ENCODE measurements around the gene MTCL3.
A peak's percentile ranks its signal among the peaks of the same experiment; 100 is the strongest.

MTCL3 gene

DNA sequence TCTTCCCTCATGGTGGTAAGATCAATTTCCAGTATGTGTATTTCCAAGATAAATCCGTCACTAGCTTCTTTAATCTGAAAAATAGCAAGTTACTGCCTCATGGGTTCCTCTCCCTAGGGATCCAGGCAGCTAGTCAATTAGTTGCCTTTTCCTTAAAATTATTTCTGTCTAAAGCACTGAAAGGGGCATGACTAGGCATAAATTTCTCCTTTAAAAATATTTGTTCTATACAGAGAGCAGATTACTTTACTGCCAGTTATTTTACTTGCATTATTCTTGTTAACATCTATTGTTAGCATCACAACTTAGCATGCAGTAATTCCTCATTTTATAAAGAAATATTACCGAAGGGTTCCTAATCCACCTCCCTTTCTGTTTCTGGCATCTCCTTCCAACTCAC lies 1.4 kb downstream of the MTCL3 start:
- peaks cover 0 to 13% (median 0%) of the 10 kb centered on the region in 11 experiments; a peak in 6 of 22 replicates for H4K20me1 ChIP-seq
- no peak for TF ChIP-seq Cebpa-rat (IDR thresholded peaks at IDR 0.05)
- H3K27ac ChIP-seq = no peak overlapping the region
- H3K4me3 ChIP-seq = no peak overlapping the region
- H3K36me3 ChIP-seq = no peaks in the 10 kb centered on the region
- no peak overlapping the region for H3K9ac ChIP-seq
- peaks cover 6 to 23% (median 12%) of the 10 kb centered on the region in 10 experiments; a peak in 15 of 20 replicates for H3K4me1 ChIP-seq
- H3K4me2 ChIP-seq = no peak overlapping the region
- H3K27me3 ChIP-seq = peaks cover 13 to 22% (median 17%) of the 10 kb centered on the region in 11 experiments
- no peaks in the 10 kb centered on the region for H3K9me3 ChIP-seq (replicated peaks in 1 of 11)

DNA sequence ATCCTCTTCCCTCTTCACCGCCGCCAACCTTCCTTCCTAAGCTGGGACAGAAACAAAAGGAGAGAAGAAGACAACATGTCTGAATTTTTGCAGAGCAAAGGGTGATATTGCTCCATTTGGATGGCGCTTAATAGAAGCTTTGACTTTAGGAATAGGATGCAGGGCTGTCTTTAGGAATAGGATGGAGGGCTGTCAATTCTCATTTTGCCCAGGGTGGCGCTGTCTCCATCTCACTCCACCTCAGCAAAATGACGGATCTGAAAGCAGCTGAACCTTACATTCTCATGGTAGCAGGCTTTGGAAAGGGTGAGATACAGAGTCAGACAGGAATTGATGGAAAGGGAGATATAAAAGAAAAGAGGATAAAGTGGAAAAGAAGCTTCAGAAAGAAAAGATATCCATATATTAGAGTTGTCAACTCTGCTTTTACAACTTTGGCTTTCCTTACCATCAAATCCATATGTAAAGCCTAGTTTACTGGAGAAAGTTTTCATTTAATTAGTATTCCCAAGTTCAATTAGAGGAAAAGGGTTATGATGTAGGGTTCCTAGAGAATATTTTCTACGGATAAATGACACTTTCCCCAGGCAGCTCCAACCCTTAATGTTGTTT lies 2.4 kb downstream of the MTCL3 start:
- H4K20me1 ChIP-seq = peaks cover 0 to 13% (median 0%) of the 10 kb centered on the region in 11 experiments; a peak in 6 of 22 replicates
- peaks cover 13 to 22% (median 17%) of the 10 kb centered on the region in 11 experiments for H3K27me3 ChIP-seq
- no peak overlapping the region for H3K27ac ChIP-seq
- peak overlapping the region; percentile 79 to 99 (median 95) for H3K4me2 ChIP-seq
- peak overlapping the region in 8 of 11 experiments; percentile 15 to 67 (median 58); a peak in 12 of 22 replicates for H3K9ac ChIP-seq
- peaks cover 6 to 23% (median 12%) of the 10 kb centered on the region in 10 experiments; a peak in 15 of 20 replicates for H3K4me1 ChIP-seq
- H3K9me3 ChIP-seq (replicated peaks in 1 of 11) = no peaks in the 10 kb centered on the region
- H3K4me3 ChIP-seq = peak overlapping the region; percentile 55 to 78 (median 68)
- TF ChIP-seq Cebpa-rat (IDR thresholded peaks at IDR 0.05) = no peak
- no peaks in the 10 kb centered on the region for H3K36me3 ChIP-seq

DNA sequence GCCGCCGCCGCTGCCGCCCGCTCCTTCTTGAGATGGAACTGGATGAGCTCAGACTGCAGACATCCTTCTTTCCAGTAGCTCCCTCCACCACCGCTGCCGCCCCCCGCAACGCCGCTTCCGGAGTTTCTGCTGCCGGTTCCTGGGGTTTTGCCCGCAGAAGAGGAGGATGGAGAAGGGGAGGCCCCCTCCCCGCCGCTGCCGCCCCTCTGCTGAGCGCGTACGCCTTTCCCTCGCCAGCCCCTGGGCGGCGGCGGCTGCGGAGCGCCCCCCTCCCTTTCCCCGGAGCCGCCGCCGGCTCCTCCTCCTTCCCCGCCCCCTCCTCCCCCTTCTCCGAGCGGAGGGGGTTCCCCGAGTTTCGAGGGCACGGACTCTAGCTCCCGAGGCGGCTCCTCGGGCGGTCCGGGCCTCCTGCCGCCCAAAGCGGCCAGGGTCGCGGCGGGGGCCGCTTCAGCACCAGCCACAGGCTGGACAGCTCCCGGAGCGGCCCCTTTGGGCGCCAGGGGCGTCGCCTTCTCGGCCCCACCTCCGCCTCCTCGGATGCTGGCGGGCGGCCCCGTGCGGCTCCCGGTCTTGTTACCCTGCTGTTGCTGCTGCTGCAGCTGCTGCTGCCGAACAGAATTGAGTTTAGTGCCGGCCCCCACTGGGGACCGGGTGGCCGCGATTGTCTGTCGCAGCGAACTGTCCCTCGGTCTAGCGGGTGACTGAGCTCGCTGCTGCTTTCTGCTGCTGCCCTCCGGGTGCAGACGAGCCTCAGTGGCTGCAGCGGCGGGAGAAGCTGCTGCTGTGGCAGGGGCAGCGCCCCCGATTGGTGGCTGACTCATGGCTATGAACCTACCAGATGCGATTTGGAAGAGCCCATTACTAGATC lies 3.1 kb downstream of the MTCL3 start:
- Histone ChIP-seq H3K9ac (peak overlapping the region; percentile 15 to 67 (median 55); a peak in 20 of 22 replicates), H3K4me2 (peak overlapping the region; percentile 79 to 99 (median 95)), H3K9me3 (replicated peaks in 1 of 11) (no peaks in the 10 kb centered on the region), H3K27ac (peak overlapping the region in 3 of 11 experiments; percentile 7 to 19 (median 14); a peak in 2 of 22 replicates), H4K20me1 (peaks cover 0 to 13% (median 0%) of the 10 kb centered on the region in 11 experiments; a peak in 6 of 22 replicates), H3K4me1 (peaks cover 6 to 23% (median 12%) of the 10 kb centered on the region in 10 experiments; a peak in 15 of 20 replicates), H3K36me3 (no peaks in the 10 kb centered on the region), H3K27me3 (peaks cover 13 to 22% (median 17%) of the 10 kb centered on the region in 11 experiments), H3K4me3 (peak overlapping the region; percentile 55 to 78 (median 68))
- no peak for TF ChIP-seq Cebpa-rat (IDR thresholded peaks at IDR 0.05)

- H3K9ac ChIP-seq = peak overlapping the region; percentile 15 to 67 (median 55); a peak in 20 of 22 replicates
- no peak for TF ChIP-seq Cebpa-rat (IDR thresholded peaks at IDR 0.05)
- peak overlapping the region; percentile 55 to 78 (median 68) for H3K4me3 ChIP-seq
- peaks cover 13 to 22% (median 17%) of the 10 kb centered on the region in 11 experiments for H3K27me3 ChIP-seq
- peaks cover 6 to 23% (median 12%) of the 10 kb centered on the region in 10 experiments; a peak in 15 of 20 replicates for H3K4me1 ChIP-seq
- H3K9me3 ChIP-seq (replicated peaks in 1 of 11) = no peaks in the 10 kb centered on the region
- no peaks in the 10 kb centered on the region for H3K36me3 ChIP-seq
- H4K20me1 ChIP-seq = peaks cover 0 to 13% (median 0%) of the 10 kb centered on the region in 11 experiments; a peak in 6 of 22 replicates
- peak overlapping the region; percentile 79 to 99 (median 95) for H3K4me2 ChIP-seq
- peak overlapping the region in 3 of 11 experiments; percentile 7 to 19 (median 14); a peak in 2 of 22 replicates for H3K27ac ChIP-seq
These were observed 3.8 kb downstream of the MTCL3 start for GRCh38 chr6:127515234-127515793.

DNA sequence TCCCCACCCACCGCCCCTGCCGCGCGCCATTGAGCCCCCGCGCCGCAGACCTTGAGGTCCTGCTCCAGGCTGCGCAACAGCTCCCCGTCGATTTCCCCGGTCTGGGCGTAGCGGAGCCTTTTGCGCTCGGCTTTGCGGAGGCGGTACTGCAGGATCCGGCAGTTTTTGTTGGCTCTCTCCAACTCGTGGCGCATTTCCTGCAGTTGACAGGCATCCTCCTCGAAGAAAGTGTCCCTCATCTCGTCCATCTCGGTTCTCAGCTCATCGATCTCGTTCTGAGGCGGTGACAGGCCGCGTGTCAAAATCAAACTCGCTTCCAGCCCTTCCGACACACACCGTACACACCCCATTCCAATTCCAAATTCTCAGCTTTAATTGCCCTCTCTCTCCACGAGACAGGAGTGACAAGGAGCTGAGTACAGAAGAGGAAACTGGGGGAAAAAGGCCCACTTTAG lies 4.3 kb downstream of the MTCL3 start:
- no peaks in the 10 kb centered on the region for H3K9me3 ChIP-seq (replicated peaks in 1 of 11)
- H3K4me3 ChIP-seq = peak overlapping the region in 8 of 10 experiments; percentile 61 to 78 (median 68); a peak in 8 of 20 replicates
- peaks cover 13 to 22% (median 17%) of the 10 kb centered on the region in 11 experiments for H3K27me3 ChIP-seq
- H3K27ac ChIP-seq = no peak overlapping the region
- peak overlapping the region; percentile 79 to 99 (median 95); a peak in 20 of 22 replicates for H3K4me2 ChIP-seq
- H3K9ac ChIP-seq = no peak overlapping the region
- H3K36me3 ChIP-seq = no peaks in the 10 kb centered on the region
- peaks cover 0 to 13% (median 0%) of the 10 kb centered on the region in 11 experiments; a peak in 6 of 22 replicates for H4K20me1 ChIP-seq
- TF ChIP-seq Cebpa-rat (IDR thresholded peaks at IDR 0.05) = no peak
- peaks cover 6 to 23% (median 12%) of the 10 kb centered on the region in 10 experiments; a peak in 15 of 20 replicates for H3K4me1 ChIP-seq

DNA sequence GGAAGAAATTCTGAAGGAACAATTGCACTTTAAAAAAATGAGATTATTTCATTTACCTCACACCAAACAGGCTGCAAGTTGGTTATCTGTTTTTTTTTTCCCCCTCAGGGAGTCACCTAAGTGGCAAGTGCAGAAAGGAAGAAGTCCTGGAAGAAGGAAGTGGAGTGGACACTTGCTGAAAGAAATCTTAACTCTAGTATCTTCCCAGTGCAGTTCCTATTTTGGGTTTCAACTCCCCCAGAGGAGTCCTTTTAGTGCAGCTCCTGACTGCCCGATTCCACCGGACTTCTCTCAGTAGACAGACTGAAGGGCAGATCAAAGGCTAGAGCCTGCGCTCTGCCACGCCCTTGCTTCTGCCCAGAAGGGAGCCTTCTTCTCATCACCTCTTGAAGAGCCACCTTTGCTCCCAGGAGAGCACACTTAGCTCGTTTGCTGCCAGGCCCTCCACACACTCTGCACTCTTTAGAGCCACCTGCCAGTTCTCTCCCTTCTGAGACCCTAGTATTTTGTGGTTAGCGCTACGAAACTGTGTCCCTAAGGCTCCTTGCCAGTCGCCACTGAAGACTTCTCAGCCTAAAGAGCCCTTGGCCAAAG lies 4.9 kb downstream of the MTCL3 start:
- no peak overlapping the region for H3K9ac ChIP-seq
- H4K20me1 ChIP-seq = peaks cover 0 to 13% (median 0%) of the 10 kb centered on the region in 11 experiments; a peak in 6 of 22 replicates
- H3K4me3 ChIP-seq = no peak overlapping the region
- no peaks in the 10 kb centered on the region for H3K36me3 ChIP-seq
- H3K4me1 ChIP-seq = peaks cover 6 to 23% (median 12%) of the 10 kb centered on the region in 10 experiments; a peak in 15 of 20 replicates
- H3K27me3 ChIP-seq = peaks cover 13 to 20% (median 17%) of the 10 kb centered on the region in 11 experiments
- H3K4me2 ChIP-seq = peak overlapping the region in 9 of 11 experiments; percentile 79 to 99 (median 95); a peak in 11 of 22 replicates
- H3K9me3 ChIP-seq (replicated peaks in 1 of 11) = no peaks in the 10 kb centered on the region
- TF ChIP-seq Cebpa-rat (IDR thresholded peaks at IDR 0.05) = no peak
- H3K27ac ChIP-seq = no peak overlapping the region

- Histone ChIP-seq H3K36me3 (no peaks in the 10 kb centered on the region), H3K27ac (no peak overlapping the region), H3K9me3 (replicated peaks in 1 of 11) (no peaks in the 10 kb centered on the region), H4K20me1 (peaks cover 0 to 13% (median 0%) of the 10 kb centered on the region in 11 experiments; a peak in 6 of 22 replicates), H3K4me3 (no peak overlapping the region), H3K9ac (no peak overlapping the region), H3K27me3 (peaks cover 13 to 19% (median 17%) of the 10 kb centered on the region in 11 experiments), H3K4me2 (no peak overlapping the region), H3K4me1 (peaks cover 6 to 23% (median 12%) of the 10 kb centered on the region in 10 experiments; a peak in 15 of 20 replicates)
- no peak for TF ChIP-seq Cebpa-rat (IDR thresholded peaks at IDR 0.05)
These were observed 5.7 kb downstream of the MTCL3 start for GRCh38 chr6:127513425-127513824.

DNA sequence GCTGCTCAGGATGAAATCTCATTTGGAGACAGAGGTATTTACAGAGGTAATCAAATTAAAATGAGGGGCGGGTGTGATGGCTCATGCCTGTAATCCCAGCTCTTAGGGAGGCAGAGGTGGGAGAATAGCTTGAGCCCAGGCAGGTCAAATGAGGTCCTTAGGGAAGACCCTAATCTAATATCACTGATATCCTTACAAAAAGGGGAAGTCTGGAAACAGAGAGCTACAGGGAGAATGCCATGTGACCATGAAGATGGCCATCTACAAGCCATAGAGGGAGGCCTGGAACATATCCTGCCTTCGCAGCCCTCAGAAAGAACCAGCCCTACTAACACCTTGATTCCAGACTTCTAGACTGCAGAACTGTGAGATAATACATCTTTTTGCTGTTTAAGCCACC lies 8.3 kb downstream of the MTCL3 start:
- no peak for TF ChIP-seq Cebpa-rat (IDR thresholded peaks at IDR 0.05)
- Histone ChIP-seq H3K4me1 (peaks cover 0 to 14% (median 5%) of the 10 kb centered on the region in 10 experiments; a peak in 8 of 20 replicates), H3K27ac (no peak overlapping the region), H3K36me3 (no peaks in the 10 kb centered on the region), H4K20me1 (peaks cover 0 to 8% (median 0%) of the 10 kb centered on the region in 11 experiments; a peak in 5 of 22 replicates), H3K9me3 (replicated peaks in 1 of 11) (no peaks in the 10 kb centered on the region), H3K4me3 (no peak overlapping the region), H3K4me2 (no peak overlapping the region), H3K9ac (no peak overlapping the region), H3K27me3 (peaks cover 13 to 19% (median 17%) of the 10 kb centered on the region in 11 experiments)
